GM20000 (cell line): ENCODE results near the gene XIRP1.
"Not testable (repeated sequence)": the region's sequence is repeated elsewhere in the genome, so short reads cannot be mapped to it uniquely, and the experiment has no call there.

ENCODE experiments used
- DNase-seq: peaks from one replicate; pipeline ENCODE4 v3.0.0; 2012; ENCODE audit warnings: low spot score
- CTCF ChIP-seq: IDR thresholded peaks from 2 replicates; pipeline ENCODE4 v1.5.1; 2012; ENCODE audit warnings: mild to moderate bottlenecking, control low read depth; ENCODE audit errors: extremely low read depth, missing control alignments

Gene XIRP1

GRCh38 chr3:39228496-39228895, 36.1 kb upstream of the XIRP1 start:
- TF ChIP-seq CTCF: no peak
- DNase-seq: no peak

- not testable (repeated sequence) for DNase-seq
Observed at GRCh38 chr3:39227596-39227995, 35.2 kb upstream of the XIRP1 start.

- TF ChIP-seq CTCF: no peak
- DNase-seq: peak; percentile 42
Observed at GRCh38 chr3:39226106-39226741, 33.8 kb upstream of the XIRP1 start.

GRCh38 chr3:39224288-39224687, 31.9 kb upstream of the XIRP1 start:
- DNase-seq: no peak
- TF ChIP-seq CTCF: no peak

GRCh38 chr3:39222939-39223338, 30.5 kb upstream of the XIRP1 start:
- no peak for TF ChIP-seq CTCF
- DNase-seq: no peak

- no peak for DNase-seq
- no peak for TF ChIP-seq CTCF
Observed at GRCh38 chr3:39222462-39222861, 30.1 kb upstream of the XIRP1 start.

GRCh38 chr3:39221141-39221530, 28.7 kb upstream of the XIRP1 start:
- no peak for TF ChIP-seq CTCF
- no peak for DNase-seq

- TF ChIP-seq CTCF: no peak
- no peak for DNase-seq
Observed at GRCh38 chr3:39220407-39221140, 28.2 kb upstream of the XIRP1 start.
